Measurements from ENCODE around the gene GZMB.

The GZMB gene, protein sequence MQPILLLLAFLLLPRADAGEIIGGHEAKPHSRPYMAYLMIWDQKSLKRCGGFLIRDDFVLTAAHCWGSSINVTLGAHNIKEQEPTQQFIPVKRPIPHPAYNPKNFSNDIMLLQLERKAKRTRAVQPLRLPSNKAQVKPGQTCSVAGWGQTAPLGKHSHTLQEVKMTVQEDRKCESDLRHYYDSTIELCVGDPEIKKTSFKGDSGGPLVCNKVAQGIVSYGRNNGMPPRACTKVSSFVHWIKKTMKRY

DNA sequence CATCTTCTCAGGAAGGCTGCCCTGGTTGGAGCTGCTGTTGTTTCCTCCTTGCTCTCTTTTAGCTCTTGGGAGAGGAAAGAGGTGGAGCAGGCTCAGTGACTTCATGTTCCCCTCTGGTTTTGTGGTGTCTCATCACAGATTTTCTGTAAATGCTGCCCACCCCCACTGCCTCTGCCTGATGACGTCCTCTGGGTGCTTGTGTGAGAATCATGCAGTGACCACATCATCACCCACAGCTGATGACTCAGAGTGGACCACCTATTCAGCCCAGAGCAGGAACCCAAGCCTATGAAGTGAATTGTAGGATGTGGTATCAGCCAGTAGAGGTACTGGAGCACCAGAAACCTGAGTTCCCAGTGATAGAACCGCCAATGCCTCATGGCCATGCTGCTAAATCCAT, at the start of gene GZMB:
Gene GZMB, minus strand, starts transcription at position 33 of the 400 bp plus-strand sequence. Its CDS starts 30 bp downstream, at position 3.
- no peak for DNase-seq (ENCODE audit: low read depth)
- no peak for TF ChIP-seq CTCF (conservative IDR thresholded peaks at IDR 0.05; ENCODE audit: low read length)
- no peak within 1 kb of the TSS for H3K4me3 ChIP-seq (ENCODE audit: low read length)

DNA sequence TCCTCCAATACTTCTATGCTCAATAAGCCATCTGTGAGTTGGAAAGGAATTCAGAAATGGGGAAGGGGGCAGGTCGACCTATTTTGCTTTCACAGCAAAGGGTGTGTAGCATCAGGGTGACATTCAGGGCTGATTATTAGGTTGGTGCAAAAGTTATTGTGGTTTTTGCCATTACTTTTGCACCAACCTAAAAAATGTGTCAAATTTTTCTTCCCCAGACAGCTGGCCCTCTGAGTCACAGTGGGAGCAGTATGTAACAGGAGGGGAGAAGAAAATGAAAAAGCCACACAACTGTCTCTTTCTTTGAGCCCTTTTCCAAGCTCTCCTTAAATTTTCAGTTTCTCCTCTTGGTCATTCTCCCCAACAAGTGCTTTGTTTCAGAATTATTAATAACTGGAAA, 47.1 kb upstream of the GZMB start:
- no peak overlapping the region for H3K4me3 ChIP-seq (ENCODE audit: low read length)
- no peak for TF ChIP-seq CTCF (conservative IDR thresholded peaks at IDR 0.05; ENCODE audit: low read length)
- DNase-seq (ENCODE audit: low read depth): no peak

GRCh38 chr14:24680516-24680915, 46.5 kb upstream of the GZMB start:
- DNase-seq (ENCODE audit: low read depth): no peak
- TF ChIP-seq CTCF (conservative IDR thresholded peaks at IDR 0.05; ENCODE audit: low read length): no peak
- no peak overlapping the region for H3K4me3 ChIP-seq (ENCODE audit: low read length)

- no peak for DNase-seq (ENCODE audit: low read depth)
- TF ChIP-seq CTCF (conservative IDR thresholded peaks at IDR 0.05; ENCODE audit: low read length): no peak
- H3K4me3 ChIP-seq (ENCODE audit: low read length): no peak overlapping the region
Observed at GRCh38 chr14:24679248-24679961, 45.4 kb upstream of the GZMB start.

- peak; percentile 99 for TF ChIP-seq CTCF (conservative IDR thresholded peaks at IDR 0.05; ENCODE audit: low read length)
- peak overlapping the region; percentile 51 for H3K4me3 ChIP-seq (ENCODE audit: low read length)
Observed at GRCh38 chr14:24678801-24679247, 44.8 kb upstream of the GZMB start.

DNA sequence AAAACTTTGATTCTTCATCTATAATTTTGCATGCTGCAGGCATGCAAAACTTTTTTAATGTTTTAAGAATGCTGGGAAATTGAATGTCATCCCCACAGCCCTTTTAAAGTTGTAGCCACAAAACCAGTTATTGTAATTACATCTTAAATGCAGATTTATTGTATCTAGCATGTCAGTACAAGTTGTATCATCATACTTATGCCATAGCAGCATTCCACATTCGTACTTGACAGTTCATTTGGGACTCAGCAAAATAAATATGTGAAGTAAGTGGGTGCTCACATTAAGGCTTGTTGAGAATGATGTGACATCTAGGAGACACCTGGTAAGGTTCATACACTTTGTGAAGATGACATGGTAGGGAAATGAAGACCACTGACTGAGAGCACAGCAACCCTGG, 44.0 kb upstream of the GZMB start:
- no peak for DNase-seq (ENCODE audit: low read depth)
- no peak for TF ChIP-seq CTCF (conservative IDR thresholded peaks at IDR 0.05; ENCODE audit: low read length)
- no peak overlapping the region for H3K4me3 ChIP-seq (ENCODE audit: low read length)

More at GRCh38 chr14:24678801-24679247, 44.8 kb upstream of the GZMB start:
- peak; percentile 88 for DNase-seq (ENCODE audit: low read depth)
